ENCODE measurements around the gene GTF2F1. TPM values are rescaled to one million over a fixed set of nuclear protein-coding genes. Genes with fewer than 3 reads are reported as not detected.
A peak's percentile ranks its signal among the peaks of the same experiment; 100 is the strongest.

Gene GTF2F1
- total RNA-seq, 1 donor, result 33.6 TPM

DNA sequence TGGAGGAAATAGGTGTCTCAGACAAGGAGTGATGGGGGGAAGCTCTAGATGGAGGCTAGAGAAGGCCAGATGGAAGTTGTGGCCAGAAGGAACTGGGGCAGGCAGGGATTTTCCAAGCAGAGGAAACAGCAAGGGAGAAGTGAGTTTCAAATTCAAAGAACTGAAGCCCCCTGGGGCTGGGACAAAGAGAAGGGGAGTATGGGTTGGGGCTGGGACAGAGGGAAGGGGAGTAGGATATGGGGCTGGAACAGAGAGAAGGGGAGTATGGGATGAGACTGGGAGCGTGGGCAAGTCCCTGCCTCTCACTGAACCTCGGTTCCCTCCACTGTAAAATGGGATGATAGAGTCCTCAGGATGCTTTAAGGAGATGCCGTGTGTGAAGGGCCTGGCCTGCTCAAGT, 1.9 kb upstream of the GTF2F1 start:
- DNase-seq (ENCODE audit: low read depth), result no peak
- H3K4me3 ChIP-seq (ENCODE audit: low read depth, low read length), result no peak overlapping the region
- TF ChIP-seq, protein P1, sequence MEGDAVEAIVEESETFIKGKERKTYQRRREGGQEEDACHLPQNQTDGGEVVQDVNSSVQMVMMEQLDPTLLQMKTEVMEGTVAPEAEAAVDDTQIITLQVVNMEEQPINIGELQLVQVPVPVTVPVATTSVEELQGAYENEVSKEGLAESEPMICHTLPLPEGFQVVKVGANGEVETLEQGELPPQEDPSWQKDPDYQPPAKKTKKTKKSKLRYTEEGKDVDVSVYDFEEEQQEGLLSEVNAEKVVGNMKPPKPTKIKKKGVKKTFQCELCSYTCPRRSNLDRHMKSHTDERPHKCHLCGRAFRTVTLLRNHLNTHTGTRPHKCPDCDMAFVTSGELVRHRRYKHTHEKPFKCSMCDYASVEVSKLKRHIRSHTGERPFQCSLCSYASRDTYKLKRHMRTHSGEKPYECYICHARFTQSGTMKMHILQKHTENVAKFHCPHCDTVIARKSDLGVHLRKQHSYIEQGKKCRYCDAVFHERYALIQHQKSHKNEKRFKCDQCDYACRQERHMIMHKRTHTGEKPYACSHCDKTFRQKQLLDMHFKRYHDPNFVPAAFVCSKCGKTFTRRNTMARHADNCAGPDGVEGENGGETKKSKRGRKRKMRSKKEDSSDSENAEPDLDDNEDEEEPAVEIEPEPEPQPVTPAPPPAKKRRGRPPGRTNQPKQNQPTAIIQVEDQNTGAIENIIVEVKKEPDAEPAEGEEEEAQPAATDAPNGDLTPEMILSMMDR (IDR thresholded peaks at IDR 0.05; ENCODE audit: insufficient read depth, low read length), result no peak

DNA sequence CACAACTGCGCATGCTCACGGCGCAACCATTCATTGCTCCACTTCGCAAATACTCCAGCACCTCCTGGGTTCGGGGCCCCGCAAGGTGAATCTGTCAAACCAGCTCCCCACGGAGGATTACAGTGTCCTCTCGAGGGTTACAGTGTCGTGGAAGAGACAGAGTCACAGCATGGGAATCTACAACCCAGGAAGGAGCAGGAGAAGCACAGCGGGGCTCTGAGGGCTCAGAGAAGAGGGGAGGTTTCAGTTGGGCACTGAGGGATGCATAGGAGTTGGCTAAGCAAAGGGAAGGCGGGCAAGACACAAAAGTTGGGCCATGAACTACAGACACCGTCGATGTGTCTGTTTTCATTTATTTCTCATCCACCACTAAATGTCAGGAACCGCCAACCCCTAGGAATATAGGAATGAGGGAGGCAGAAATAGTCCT, 1.0 kb upstream of the GTF2F1 start:
- DNase-seq (ENCODE audit: low read depth), result no peak
- H3K4me3 ChIP-seq (ENCODE audit: low read depth, low read length), result peak overlapping the region; percentile 85
- TF ChIP-seq, protein P1 (IDR thresholded peaks at IDR 0.05; ENCODE audit: insufficient read depth, low read length), result no peak

DNA sequence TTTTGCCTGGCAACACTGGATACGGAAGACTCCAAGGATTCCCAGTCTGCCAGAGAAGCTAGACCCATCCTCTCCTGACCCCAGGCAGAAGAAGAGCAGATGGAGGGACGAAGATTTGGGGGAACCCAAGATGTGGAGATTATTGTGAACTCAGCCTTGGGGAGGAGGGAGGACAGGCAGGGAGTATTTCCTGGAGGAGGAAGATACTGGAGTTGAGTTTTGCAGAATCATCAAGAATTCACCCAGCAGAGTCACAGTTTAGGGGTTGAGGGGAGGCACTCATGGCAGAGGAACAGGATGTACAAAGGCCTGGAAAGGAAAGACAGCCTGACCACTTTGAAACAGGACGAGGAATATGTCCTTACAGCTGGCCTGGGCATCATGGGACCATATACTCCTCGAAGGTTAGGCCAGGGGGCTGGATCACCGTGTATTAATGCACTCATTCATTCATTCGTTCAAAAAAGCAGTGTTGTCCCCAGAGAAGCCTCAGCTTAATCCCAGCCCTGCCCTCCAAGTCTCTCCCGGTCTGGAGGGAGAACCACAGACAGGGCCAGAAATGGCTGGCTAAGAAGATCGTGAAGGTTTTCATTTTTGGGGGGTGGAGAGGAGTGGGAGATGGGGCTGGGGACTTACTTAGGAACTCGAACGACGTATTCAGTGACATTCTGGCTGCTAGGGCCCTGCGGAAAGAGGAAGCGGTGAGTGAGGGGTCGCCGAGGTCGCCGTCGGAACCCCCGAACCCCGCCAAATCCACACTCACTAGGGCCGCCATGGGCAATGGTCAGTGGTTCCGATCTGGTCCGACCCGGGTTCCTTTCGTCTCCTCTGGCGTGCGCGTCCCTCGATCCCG, 517 bp downstream of the GTF2F1 start:
- peak overlapping the region; percentile 85 for H3K4me3 ChIP-seq (ENCODE audit: low read depth, low read length)
- no peak for DNase-seq (ENCODE audit: low read depth)
- TF ChIP-seq, protein P1 (IDR thresholded peaks at IDR 0.05; ENCODE audit: insufficient read depth, low read length), result no peak

DNA sequence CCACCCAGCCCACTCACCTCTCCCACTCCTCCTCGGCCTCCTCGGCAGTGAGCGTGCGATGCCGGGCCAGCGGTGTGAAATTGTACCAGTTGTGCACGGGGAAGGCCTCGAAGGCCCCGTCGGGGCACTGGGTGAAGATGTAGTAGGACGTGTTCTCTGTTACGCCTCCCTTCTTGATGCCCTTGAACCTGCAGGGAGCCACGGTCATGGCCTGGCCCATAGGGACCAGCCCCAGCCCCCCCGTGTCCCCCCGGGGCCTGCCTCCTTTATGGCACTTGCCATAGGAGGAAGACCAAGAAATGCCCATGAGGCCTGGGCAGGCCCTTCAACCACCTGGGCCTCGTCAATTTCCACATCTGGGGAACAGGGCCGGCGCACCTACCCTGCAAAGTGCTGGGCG, 5.6 kb downstream of the GTF2F1 start:
- H3K4me3 ChIP-seq (ENCODE audit: low read depth, low read length), result no peak overlapping the region
- TF ChIP-seq, protein P1 (IDR thresholded peaks at IDR 0.05; ENCODE audit: insufficient read depth, low read length), result no peak
- no peak for DNase-seq (ENCODE audit: low read depth)

DNA sequence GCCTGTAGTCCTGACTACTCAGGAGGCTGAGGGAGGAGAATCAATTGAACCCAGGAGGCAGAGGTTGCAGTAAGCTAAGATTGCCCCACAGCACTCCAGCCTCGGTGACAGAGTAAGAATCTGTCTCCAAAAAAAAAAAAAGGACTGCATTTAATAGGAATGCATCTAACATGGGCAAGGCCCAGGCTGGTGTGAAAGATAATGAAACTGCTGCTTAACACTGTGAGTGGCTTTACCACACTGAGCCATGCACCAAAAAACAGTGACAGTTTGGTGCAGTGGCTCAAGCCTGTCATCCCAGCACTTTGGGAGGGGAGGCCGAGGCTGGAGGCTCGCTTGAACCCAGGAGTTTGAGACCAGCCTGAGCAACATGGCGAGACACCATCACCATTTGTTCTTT, 8.6 kb downstream of the GTF2F1 start:
- no peak for DNase-seq (ENCODE audit: low read depth)
- TF ChIP-seq, protein P1 (IDR thresholded peaks at IDR 0.05; ENCODE audit: insufficient read depth, low read length), result no peak
- no peak overlapping the region for H3K4me3 ChIP-seq (ENCODE audit: low read depth, low read length)

DNA sequence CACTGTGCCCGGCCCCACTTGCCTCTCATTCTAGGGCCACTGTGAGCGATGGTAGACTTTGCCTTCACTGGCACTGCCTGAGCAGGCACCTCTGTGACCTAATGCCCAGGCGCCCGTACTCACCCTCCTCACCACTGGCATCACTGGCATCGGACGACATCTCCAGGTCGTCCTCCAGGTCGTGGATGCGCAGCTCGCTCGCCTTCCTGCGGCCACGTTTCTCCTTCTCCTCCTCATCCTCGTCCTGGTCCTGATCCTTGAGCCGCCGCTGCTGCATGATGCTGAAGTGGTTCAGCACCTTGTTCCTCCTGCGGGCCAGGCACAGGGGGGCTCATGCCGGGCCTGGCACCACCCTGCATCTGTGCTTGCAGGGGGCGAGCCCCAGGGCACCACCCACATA, 9.8 kb downstream of the GTF2F1 start:
- no peak overlapping the region for H3K4me3 ChIP-seq (ENCODE audit: low read depth, low read length)
- no peak for DNase-seq (ENCODE audit: low read depth)
- TF ChIP-seq, protein P1 (IDR thresholded peaks at IDR 0.05; ENCODE audit: insufficient read depth, low read length), result no peak
